G401 (cell line): ENCODE measurements around the gene SETD3. TPM values are rescaled to one million over a fixed set of nuclear protein-coding genes. Genes with fewer than 3 reads are reported as not detected.

Experiments
- DNase-seq: peaks from one replicate; pipeline ENCODE4 v3.0.0-alpha.2; 2015; ENCODE audit warnings: low spot score
- in situ Hi-C: cut with HindIII; loops from 2 replicates; pipeline ENCODE4 v1.10.0; 2016; ENCODE audit warnings: low sequenced_read_pairs, mixed read lengths
- total RNA-seq: library from RNA; depleted of rRNA; stranded (reverse); fragments of >200 nt; shearing (Covaris generic); gene quantifications from 2 replicates; pipeline ENCODE4 v1.2.3, GENCODE V29; 2014

Gene SETD3
- total RNA-seq, 1 experiment from 2014 or later, result 54.9 TPM

DNA sequence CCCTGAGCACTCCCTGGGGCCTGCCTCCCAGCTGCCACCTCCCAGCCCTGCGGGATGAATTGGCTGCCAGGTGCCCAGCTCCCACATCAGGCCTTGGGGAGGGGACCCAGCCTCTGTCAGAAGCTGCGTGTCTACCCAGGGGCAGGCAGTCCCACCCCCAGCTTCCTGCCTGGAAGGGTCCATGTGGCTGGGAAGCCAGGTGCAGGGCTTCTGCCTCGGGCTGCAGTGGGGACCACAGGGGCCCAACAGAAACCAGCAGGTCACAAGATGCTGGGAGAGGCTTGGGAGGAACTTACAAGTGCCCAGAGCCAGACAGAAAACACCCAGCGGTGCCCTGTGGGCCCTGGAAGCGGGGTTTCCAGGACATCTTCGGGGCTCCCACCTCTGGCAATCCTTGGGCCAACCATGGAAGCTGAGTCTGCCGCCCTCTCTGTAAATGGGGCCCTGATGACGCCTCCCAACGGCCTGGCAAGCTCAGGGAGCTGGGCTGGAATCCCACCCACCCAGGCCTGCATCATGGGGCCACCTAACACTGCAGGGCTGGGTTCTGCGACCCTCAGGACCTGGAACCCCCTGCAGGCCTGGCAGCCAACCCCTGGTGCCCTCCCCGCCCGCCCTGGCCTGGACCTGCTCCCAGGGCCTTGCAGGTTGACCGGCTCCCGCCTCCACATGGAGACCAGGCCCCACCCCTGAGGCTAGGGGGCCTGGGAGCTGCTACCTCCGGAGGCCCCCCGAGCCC lies 37.2 kb upstream of the SETD3 start:
- in situ Hi-C loops, result no loop called here
- no peak for DNase-seq

DNA sequence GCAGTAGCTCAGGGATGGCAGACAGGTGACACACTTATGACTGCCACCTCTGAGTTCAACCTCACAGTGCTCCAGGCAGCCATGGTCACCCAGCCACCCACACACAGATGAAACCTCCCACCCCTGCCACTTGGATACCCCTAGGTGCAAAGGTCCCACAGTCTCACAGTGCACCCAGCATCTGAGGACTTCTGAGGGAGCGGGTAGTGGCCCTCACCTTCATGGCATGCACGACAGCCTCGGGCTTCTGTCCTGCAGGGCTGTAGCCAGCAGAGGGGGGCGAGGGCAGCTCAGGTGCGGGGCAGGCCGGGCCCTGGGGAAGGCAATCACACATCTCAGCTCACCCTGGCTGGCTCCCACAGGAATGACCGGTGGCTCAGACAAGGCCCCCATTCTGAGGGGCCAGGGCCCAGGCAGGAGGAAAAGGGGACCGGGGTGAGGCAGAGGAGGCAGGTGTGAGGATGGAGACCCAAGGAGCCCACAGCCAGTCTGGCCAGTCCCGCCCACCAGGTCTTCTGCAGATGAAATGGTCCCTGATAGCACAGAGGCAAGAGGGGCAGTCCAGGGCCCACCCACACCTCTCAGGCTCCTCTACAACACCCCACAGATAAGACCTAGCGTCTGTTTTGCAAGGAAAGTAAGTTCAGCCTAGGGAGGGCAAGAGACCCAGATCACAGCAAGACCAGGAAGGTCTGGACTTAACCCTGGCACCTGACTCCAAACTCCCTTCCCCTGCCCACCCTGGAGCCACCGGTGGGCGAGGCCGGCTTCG lies 36.4 kb upstream of the SETD3 start:
- in situ Hi-C loops, result no loop called here
- DNase-seq, result no peak

DNA sequence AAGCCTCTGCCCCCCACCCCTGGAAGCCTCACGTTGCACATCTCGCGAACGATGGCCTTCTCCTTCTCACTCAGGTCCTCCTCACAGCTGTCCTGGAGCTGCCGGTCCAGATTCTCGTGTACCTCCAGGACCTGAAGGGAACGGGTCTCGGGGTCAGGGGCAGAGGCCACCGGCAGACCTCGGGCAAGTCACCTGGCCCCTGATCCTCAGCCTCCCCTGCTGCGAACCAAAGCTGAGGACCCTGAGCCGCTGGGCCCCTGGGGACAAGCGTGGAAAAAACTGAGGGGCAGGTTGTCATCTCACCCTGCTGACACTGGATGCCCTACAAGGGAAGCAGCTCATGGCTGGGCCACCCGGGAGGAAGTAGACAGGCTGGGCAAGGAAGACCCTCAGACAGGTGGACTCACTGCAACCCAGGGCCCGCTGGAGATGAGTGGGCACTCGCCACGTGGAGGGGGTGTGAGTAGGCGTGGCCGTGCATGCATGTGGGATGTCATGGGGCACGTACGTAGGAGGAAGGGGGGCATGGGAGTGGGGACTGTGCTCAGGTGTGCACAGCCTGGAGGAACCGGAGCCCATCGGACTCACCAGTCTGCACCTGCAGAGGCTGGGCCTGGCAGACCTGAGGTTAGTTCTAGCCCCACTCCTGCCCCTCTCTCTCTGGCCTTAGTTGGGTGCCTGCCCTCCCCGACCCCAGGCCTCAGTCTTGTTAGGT lies 35.7 kb upstream of the SETD3 start:
- in situ Hi-C loops, result no loop called here
- no peak for DNase-seq

GRCh38 chr14:99515301-99516155 lies 34.9 kb upstream of the SETD3 start:
- DNase-seq, result no peak
- in situ Hi-C loops, result no loop called here

GRCh38 chr14:99514552-99515300 lies 34.1 kb upstream of the SETD3 start:
- DNase-seq, result no peak
- in situ Hi-C loops, result no loop called here

- in situ Hi-C loops, result no loop called here
- DNase-seq, result no peak
Measured at GRCh38 chr14:99513946-99514551, 33.4 kb upstream of the SETD3 start.

DNA sequence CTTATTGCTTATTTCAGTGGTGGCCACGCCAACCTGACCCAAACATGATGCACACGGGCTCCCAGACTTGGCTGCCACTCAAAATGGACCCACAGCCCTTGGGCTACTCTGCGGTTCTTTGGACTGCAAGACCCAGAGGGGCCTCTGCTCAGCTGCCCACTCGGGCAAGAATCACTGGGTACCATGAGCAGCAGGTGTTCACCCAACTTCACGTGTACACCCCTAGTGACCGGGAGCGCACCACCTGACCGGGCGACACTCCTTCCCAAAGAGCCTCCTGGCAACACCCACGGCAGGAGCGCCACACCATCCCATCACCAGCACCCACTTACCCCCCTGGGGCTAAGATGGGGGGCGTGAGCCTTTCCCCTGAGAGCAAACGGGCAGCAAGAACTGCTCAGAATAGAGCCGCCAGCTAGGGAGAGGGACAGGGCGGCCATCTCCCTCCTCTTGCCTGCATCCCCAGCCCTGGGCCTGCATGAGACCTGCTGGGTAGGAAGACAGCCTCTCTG lies 32.6 kb upstream of the SETD3 start:
- in situ Hi-C loops, result no loop called here
- DNase-seq, result no peak

DNA sequence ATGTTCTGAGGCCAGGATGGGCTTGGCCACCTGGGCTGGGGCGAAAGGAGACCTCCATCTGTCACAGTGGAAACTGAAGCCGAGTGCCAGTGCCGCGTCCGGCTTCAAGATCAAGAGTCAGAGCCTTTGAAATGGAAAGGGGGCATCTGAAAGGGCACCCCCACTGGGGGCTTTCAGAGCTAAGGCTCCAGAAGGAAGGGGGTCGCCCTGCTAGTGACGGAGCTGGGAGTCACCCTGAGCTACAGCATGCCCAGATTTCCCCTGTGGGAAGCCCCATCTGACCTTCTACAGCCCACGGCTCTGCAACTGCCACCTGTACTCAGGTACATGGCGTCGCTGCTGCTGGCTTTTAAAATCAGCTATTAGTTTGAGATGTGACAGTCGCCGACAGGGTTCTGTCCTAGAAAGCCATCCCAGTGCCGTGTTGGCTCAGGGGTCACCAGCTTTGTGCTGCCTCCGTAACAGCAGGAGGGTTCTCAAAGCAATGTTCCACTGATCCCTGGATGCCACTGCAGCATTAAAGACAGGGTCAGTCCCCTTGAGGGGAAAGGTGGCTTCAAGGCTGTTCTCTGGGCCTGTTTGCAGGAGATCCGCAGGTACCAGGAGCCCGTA lies 32.0 kb upstream of the SETD3 start:
- peak; percentile 70 for DNase-seq
- in situ Hi-C loops, result no loop called here

GRCh38 chr14:99512110-99512449 lies 31.4 kb upstream of the SETD3 start:
- in situ Hi-C loops, result no loop called here
- no peak for DNase-seq

DNA sequence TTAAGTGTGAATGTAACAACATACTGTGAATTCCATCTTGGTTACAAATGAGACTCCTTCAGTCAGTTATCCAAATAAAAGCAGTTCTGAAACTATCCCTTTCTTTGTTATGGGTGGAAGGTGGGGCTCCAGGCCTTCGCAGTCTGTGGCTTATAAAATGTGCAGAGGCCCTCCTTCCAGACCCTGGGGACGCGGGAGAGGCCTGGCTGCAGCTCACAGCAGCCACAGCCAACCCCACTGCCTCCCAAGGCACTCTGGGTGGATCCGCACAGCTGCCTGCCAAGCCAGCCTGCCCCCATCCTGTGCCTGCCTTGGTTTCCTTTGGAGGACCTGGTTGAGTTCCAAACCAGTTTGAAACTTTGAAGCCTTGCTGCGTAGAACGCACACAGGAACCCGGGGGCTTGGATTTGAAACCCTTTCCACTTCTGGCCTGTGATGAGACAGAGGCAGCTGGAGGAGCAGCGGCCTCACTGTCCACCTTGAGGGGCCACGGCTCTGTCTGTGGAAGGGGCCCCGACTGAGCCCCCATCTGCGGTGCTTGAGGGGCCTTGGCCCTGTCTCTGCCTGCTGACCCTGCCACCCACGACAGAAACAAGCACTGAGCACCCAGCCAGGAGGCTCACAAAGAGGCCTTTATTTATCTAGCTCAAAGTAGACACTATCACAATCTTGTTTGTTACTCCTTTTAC lies 30.9 kb upstream of the SETD3 start:
- in situ Hi-C loops, result no loop called here
- DNase-seq, result no peak

DNA sequence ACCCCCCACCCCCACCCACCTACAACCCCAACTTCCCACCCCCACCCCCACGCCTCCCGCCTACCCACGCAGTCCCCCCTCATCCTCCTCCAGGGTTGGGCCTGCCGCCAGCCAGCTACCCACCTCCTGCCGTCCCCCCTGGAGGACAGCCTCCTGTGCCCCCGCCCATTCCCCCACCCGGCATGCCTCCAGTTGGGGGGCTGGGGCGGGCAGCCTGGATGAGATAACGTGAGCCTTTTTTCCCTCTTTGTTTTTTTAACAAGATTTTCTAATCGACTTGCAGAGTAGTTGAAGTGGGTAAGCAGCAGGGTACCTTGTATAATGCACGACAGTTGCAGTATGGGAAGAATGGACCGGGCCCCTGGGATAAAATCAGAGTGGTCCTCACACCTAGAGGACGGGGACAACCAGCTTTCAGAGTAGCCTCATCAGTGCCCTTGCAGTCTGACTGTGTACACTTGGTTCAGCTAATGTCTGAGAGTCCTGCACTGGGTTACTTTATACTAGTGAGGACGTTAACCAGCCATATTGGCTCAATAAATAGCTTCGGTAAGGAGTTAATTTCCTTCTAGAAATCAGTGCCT lies 30.0 kb upstream of the SETD3 start:
- DNase-seq, result no peak
- in situ Hi-C loops, result no loop called here

DNA sequence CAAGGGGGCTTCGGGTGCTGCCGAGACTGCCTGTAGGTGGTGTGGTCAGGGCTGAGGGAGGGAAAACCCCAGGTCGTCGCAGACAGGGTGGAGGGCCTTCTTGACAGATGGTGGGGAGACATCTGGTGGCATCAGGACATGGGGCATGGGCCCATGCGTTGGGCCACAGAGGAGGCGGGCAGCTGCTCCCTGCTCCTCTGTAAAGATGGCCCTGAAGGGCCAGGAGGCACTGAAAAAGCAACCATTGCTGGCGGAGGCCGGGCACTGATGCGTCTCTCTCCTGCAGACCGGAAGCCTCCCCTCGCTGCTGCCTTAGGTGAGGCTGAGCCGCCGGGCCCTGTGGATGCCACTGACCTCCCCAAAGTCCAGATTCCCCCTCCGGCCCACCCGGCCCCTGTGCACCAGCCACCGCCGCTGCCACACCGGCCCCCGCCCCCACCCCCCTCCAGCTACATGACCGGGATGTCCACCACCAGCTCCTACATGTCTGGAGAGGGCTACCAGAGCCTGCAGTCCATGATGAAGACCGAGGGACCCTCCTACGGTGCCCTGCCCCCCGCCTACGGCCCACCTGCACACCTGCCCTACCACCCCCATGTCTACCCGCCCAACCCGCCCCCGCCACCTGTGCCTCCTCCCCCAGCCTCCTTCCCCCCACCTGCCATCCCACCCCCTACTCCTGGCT lies 29.4 kb upstream of the SETD3 start:
- no peak for DNase-seq
- in situ Hi-C loops, result loop anchor here (10.0 kb wide), 1 partner anchor 105 kb away; no protein-coding TSS in a partner anchor

GRCh38 chr14:99508896-99509629 lies 28.4 kb upstream of the SETD3 start:
- in situ Hi-C loops, result loop anchor here (10.0 kb wide), 1 partner anchor 106 kb away; no protein-coding TSS in a partner anchor
- DNase-seq, result peak; percentile 64

DNA sequence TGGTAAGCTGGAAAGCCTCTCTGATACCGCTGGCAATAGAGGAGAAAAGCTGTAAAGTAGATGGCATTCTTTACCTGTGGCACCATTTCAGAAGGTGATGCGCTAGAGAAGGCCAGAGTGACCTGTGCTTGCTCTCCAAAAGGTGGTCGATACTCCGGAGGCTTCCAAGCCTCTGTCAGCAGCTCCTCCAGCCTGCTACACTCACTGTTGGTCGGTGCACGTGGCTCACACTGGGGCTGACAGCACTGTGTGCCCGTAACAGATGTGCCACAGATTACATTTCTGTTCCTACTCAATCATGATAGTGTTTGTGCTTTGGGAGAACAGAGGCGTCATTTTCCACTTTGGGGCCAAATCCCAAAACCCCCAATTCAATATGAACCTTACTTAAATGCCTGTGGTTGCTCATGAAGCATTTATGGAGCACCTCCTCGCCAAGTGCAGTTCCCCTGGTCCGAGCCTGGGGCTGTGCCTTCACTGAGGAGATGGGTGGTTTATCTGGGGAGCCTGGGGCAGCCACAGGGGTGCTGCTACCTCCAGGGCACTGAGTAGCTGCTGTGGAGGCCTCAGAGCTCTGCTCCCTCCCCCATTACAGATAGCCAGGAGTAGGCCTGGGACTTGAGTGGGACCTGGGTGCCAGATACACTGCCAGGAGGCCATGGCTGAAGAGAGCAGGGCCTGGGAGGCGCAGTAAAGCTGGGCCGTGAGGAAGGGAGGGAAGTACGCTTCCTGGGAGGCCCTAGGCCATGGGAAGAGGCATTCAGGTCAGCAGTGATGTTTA lies 27.4 kb upstream of the SETD3 start:
- DNase-seq, result no peak
- in situ Hi-C loops, result loop anchor here (10.0 kb wide), 1 partner anchor 107 kb away; no protein-coding TSS in a partner anchor

GRCh38 chr14:99506276-99506675 lies 25.6 kb upstream of the SETD3 start:
- in situ Hi-C loops, result loop anchor here (10.0 kb wide), 1 partner anchor 109 kb away; no protein-coding TSS in a partner anchor

More at GRCh38 chr14:99506276-99506675, 25.6 kb upstream of the SETD3 start:
- no peak for DNase-seq
